ENCODE measurements around the gene IL1B. TPM values are rescaled to one million over a fixed set of nuclear protein-coding genes. Genes with fewer than 3 reads are reported as not detected.

Gene IL1B
- total RNA-seq, 4 donors from 2014 or later, result 0.26 TPM; not detected in 3

DNA sequence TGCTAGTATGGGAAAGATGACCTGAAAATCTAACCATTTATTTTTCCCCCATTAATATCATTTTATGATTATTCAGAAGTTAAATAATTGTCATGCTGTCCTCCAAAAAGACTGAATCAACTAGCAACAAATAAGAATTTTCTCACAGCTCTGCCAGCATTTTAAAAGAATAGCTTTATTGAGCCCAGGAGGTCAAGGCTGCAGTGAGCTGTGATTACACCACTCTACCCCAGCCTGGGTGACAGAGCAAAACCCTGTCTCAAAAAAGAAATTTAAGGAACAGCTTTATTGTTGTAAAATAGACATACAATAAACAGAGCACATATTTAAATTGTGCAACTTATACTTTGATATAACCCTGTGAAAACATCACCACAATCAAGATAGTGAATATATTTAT lies 27.5 kb downstream of the IL1B start:
- Histone ChIP-seq H3K9me3 (no peaks in the 10 kb centered on the region), H3K27me3 (no peaks in the 10 kb centered on the region), H3K4me1 (no peaks in the 10 kb centered on the region), H3K36me3 (no peaks in the 10 kb centered on the region), H3K27ac (no peak overlapping the region), H3K4me3 (no peak overlapping the region)
- TF ChIP-seq CTCF (IDR thresholded peaks at IDR 0.05) (no peak), POLR2A (IDR thresholded peaks at IDR 0.05) (no peak)
- intact Hi-C loops (cut with DNase I; ENCODE audit: low total_unique reads), result no loop called here
- DNase-seq, result no peak

DNA sequence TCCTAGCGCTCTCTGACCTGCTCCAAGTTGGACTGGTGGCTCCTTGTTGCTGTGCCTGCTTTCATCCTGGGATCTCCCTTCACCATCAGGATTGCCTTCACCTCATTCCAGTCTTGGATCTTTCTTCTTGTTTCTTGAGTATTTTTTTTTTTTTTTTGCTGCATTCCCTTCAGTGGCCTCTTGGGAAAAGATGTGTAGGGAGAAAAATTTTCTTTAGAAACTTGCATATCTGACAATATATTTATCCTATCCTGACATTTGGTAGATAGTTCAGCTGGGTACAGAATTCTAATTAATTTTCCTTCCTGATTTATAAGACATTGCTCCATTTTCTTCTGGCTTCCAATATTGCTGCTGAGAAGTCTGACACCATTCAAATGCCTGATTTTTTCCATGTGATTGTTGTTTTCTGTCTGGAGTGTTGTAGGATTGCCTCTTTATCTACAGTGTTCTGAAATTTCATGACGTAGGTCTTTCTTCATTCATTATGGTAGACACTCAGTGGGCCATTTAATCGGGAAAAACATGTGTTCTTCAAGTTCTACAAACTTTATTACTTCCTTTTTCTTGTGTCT lies 29.3 kb downstream of the IL1B start:
- Histone ChIP-seq H3K4me1 (no peaks in the 10 kb centered on the region), H3K9me3 (no peaks in the 10 kb centered on the region), H3K27ac (no peak overlapping the region), H3K36me3 (no peaks in the 10 kb centered on the region), H3K4me3 (no peak overlapping the region), H3K27me3 (no peaks in the 10 kb centered on the region)
- intact Hi-C loops (cut with DNase I; ENCODE audit: low total_unique reads), result no loop called here
- TF ChIP-seq POLR2A (IDR thresholded peaks at IDR 0.05) (no peak), CTCF (IDR thresholded peaks at IDR 0.05) (no peak)
- DNase-seq, result no peak

- TF ChIP-seq POLR2A (IDR thresholded peaks at IDR 0.05) (no peak), CTCF (IDR thresholded peaks at IDR 0.05) (no peak)
- Histone ChIP-seq H3K4me1 (no peaks in the 10 kb centered on the region), H3K4me3 (no peak overlapping the region), H3K9me3 (no peaks in the 10 kb centered on the region), H3K27ac (no peak overlapping the region), H3K36me3 (no peaks in the 10 kb centered on the region), H3K27me3 (no peaks in the 10 kb centered on the region)
- no peak for DNase-seq
- intact Hi-C loops (cut with DNase I; ENCODE audit: low total_unique reads), result no loop called here
These were observed 31.0 kb downstream of the IL1B start for GRCh38 chr2:112805542-112805941.

- intact Hi-C loops (cut with DNase I; ENCODE audit: low total_unique reads), result no loop called here
- no peak for DNase-seq
- TF ChIP-seq POLR2A (IDR thresholded peaks at IDR 0.05), result no peak
- no peak for TF ChIP-seq CTCF (IDR thresholded peaks at IDR 0.05)
These were observed 32.7 kb downstream of the IL1B start for GRCh38 chr2:112803691-112804521.

DNA sequence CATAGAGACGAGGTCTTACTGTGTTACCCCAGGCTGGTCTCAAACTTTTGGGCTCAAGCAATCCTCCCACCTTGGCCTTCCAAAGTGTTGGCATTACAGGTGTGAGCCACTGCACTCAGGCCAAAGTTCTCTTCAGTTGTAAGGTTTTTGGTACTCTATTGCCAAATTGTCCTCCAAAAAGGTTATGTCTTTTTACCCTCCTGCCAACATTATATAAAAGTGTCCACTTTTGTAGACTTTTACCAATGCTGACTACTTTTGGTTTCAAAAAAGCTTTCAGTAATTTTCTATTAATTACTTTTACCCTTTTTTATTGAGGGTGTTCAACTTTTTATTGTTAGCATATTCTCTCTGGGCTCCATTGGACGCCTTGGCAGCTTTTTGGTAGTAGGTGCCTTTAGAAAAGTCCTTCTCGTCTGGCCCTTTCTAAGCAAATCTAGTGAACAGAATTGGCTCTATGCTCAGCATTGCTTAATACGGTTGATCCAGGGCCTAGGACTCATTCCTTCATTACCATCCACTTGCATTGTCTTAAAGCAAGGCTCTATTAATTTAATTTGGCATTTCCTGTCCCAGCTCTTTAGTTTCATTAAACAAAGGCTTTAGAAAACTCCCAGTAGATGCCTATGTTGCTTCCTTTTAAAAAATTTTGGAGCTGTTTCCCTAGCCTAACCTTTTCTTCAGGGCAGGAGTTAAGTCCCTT lies 35.5 kb downstream of the IL1B start:
- H3K4me1 ChIP-seq, result no peaks in the 10 kb centered on the region
- no peaks in the 10 kb centered on the region for H3K36me3 ChIP-seq
- TF ChIP-seq CTCF (IDR thresholded peaks at IDR 0.05), result no peak
- TF ChIP-seq POLR2A (IDR thresholded peaks at IDR 0.05), result no peak
- intact Hi-C loops (cut with DNase I; ENCODE audit: low total_unique reads), result no loop called here
- no peaks in the 10 kb centered on the region for H3K27me3 ChIP-seq
- H3K4me3 ChIP-seq, result no peak overlapping the region
- H3K9me3 ChIP-seq, result no peaks in the 10 kb centered on the region
- no peak for DNase-seq
- no peak overlapping the region for H3K27ac ChIP-seq

More at GRCh38 chr2:112803691-112804521, 32.7 kb downstream of the IL1B start:
- no peaks in the 10 kb centered on the region for H3K36me3 ChIP-seq
- no peak overlapping the region for H3K4me3 ChIP-seq
- no peak overlapping the region for H3K27ac ChIP-seq
- no peaks in the 10 kb centered on the region for H3K4me1 ChIP-seq
- H3K27me3 ChIP-seq, result no peaks in the 10 kb centered on the region
- no peaks in the 10 kb centered on the region for H3K9me3 ChIP-seq

Measured in uterus (tissue), 4 donors.